CD4-positive, alpha-beta T cell treated with Interferon gamma for 1 hour (primary cell): ENCODE data around the gene PMPCA.

Source experiments
- DNase-seq: peaks from one replicate; pipeline ENCODE4 v3.0.0-alpha.2; 2020

Gene PMPCA

DNA sequence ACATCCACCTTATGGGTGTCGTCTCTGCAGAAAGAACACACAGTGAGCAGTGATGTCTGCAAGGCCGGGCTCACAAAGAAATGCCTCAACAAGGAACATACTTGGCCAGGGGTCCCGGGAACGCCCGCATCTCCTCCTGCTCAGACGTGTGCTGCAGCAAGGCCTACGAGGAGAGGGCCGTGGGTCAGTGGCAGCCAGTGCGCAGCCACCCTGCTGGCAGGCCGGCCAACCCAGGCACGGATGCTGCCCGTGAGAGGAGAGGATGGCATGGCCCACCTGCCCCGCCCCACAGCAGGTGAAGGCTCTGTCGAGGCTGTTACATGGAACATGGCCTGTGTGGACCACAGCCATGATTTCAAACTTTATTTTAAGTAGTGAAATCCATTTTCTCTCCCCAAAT lies 53.1 kb downstream of the PMPCA start:
- no peak for DNase-seq

DNA sequence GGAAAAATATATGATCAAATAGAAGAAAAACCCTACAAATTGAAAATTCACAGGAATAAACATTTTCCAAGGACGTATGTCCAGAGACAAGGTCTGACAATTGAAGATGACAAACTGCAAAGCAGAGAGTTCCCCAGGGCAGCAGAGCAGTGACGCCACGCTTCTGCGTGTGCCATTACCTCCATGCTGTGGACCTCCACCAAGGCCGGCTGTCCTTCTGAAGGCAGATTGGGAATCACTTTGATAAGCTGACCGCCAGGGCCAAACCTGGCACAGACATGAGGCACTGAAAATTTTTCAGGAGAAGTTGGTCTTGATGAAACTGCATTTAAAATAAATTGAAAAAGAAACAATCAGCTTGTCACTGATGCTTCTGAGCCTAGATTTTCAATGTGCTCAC lies 53.8 kb downstream of the PMPCA start:
- no peak for DNase-seq

DNA sequence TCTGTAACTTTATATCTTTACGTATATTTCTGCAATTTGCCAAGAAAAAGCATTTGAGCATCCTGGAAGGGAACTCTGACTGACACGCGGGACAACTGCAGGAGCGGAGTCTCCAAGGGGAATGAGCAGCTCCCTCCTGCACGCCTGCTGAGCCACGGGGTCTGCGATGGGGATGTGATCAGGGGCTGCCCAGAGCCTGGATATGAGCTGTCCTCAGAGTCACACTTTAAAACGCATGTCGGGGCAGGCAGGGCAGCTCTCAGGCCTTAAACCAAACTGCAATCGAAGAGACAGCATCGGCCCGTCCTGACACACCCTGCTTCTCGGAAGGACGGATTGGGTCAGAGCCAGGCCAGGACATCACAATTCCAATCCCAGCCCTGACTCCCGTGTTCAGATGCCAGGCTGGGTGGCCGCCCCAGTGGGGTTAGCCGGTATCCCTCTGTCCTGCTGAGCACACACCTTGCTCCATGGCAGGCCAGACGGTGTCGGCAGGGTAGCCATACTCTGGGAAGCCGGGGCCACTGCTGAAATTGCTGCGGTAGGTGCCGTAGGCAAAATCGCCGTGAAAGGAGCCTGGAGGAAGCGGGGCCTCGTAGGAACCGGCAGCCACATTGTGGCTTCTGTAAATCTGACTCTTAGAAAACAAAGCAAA lies 55.2 kb downstream of the PMPCA start:
- DNase-seq: no peak

- DNase-seq: no peak
Observed at GRCh38 chr9:136466155-136466541, 55.7 kb downstream of the PMPCA start.

- DNase-seq: no peak
Observed at GRCh38 chr9:136467766-136468165, 57.3 kb downstream of the PMPCA start.

- DNase-seq: no peak
Observed at GRCh38 chr9:136470356-136470755, 59.9 kb downstream of the PMPCA start.

- no peak for DNase-seq
Observed at GRCh38 chr9:136470792-136471469, 60.5 kb downstream of the PMPCA start.

GRCh38 chr9:136471802-136472487 lies 61.5 kb downstream of the PMPCA start:
- no peak for DNase-seq

DNA sequence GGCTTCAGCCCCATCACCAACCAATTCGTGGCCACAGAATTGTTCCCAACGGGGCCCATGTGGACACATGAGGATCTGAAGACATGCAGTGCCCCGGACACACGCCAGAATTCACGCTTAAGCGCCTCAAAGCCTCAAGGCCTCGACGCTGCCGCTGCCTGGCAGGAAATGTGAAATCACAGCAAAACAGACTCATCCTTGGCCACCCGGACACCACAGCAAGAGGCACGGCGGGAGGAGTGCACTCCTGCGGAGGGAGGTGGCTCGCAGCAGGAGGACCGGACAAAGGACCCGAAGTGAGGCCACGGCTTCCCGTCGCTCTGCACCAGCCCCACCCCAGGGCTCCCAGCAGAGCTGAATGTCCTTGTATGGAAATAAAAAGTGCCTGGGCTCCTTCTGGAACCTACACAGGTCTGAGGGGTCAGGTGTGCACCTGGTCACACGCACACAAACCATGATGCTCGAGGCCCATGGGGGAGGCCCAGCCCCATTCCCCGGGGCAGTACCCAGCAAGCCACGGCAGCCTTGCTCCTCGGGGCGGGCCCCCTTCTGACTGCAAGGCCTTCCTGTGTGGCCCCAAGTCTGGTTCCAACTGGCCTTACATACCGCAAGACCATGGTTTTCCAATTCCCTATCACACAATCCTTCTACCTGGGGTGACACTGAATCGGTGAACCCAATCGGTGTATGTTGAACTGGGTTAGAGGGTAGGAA lies 62.3 kb downstream of the PMPCA start:
- DNase-seq: no peak

GRCh38 chr9:136473354-136473721 lies 62.9 kb downstream of the PMPCA start:
- no peak for DNase-seq
